Ascending aorta (tissue), 2 donors: Measurements from ENCODE around the gene RBM33. TPM values are rescaled to one million over a fixed set of nuclear protein-coding genes. Genes with fewer than 3 reads are reported as not detected.

Experiments used
- DNase-seq, 2 donors: peaks; one replicate each; pipeline ENCODE4 v3.0.0-alpha.2; 2019; ENCODE audit warnings: low spot score in 2 of 2
- H3K27ac ChIP-seq, 2 donors: fragments of 200-600 bp; sonication (generic); one replicate each; pipeline ENCODE4 v1.5.1; 2016 to 2017; ENCODE audit warnings: mild to moderate bottlenecking in 1 of 2
- H3K27me3 ChIP-seq: fragments of 200-600 bp; sonication (generic); one replicate; pipeline ENCODE4 v1.5.1; 2017
- H3K36me3 ChIP-seq, 2 donors: fragments of 200-600 bp; sonication (generic); one replicate each; pipeline ENCODE4 v1.5.1; 2016
- H3K4me1 ChIP-seq, 2 donors: fragments of 200-600 bp; sonication (generic); one replicate each; pipeline ENCODE4 v1.5.1; 2016 to 2017; ENCODE audit warnings: mild to moderate bottlenecking in 1 of 2
- H3K4me3 ChIP-seq, 2 donors: fragments of 200-600 bp; sonication (generic); one replicate each; pipeline ENCODE4 v1.5.1; 2016 to 2017; ENCODE audit warnings: mild to moderate bottlenecking in 1 of 2
- H3K9me3 ChIP-seq, 2 donors: fragments of 200-600 bp; sonication (generic); one replicate each; pipeline ENCODE4 v1.5.1; 2016
- CTCF ChIP-seq, 3 experiments: fragments of 200-600 bp in 2 of 3; fragments of 450-650 bp in 1 of 3; sonication (generic) in 2 of 3; IDR thresholded peaks; one replicate each; pipeline ENCODE4 v1.5.1; 2016 to 2019; ENCODE audit warnings: antibody characterized with exemption in 3 of 3, mild to moderate bottlenecking in 1 of 3, moderate library complexity in 1 of 3
- intact Hi-C: fragments of 100-400 bp; cut with DNase I; formaldehyde crosslinking; loops from one replicate; pipeline ENCODE4 v1.15.1; 2023
- total RNA-seq: library from RNA; depleted of rRNA; stranded (reverse); fragments of >200 nt; gene quantifications from one replicate; pipeline ENCODE4 v1.1.0, GENCODE V29; 2016

The RBM33 gene
- total RNA-seq, 1 donor from 2014 or later = 44.2 TPM

- TF ChIP-seq CTCF (IDR thresholded peaks at IDR 0.05) = no peak
- Histone ChIP-seq H3K4me1 (peaks cover 0 to 10% of the 10 kb centered on the region in 2 donors), H3K27me3 (no peaks in the 10 kb centered on the region), H3K9me3 (no peaks in the 10 kb centered on the region), H3K36me3 (no peaks in the 10 kb centered on the region), H3K27ac (no peak overlapping the region), H3K4me3 (peak overlapping the region; percentile 33 to 51)
- intact Hi-C loops = no loop called here
- no peak for DNase-seq
These were observed 159.2 kb downstream of the RBM33 start for GRCh38 chr7:155803418-155804376.

- intact Hi-C loops = no loop called here
- peaks cover 5 to 14% of the 10 kb centered on the region in 2 donors for H3K4me1 ChIP-seq
- no peak for DNase-seq
- H3K9me3 ChIP-seq = no peaks in the 10 kb centered on the region
- peaks cover 6% of the 10 kb centered on the region for H3K27me3 ChIP-seq
- no peak for TF ChIP-seq CTCF (IDR thresholded peaks at IDR 0.05)
- H3K4me3 ChIP-seq = peak overlapping the region in 1 of 2 donors; percentile 51
- H3K36me3 ChIP-seq = no peaks in the 10 kb centered on the region
- no peak overlapping the region for H3K27ac ChIP-seq
These were observed 160.0 kb downstream of the RBM33 start for GRCh38 chr7:155804431-155804831.

GRCh38 chr7:155804897-155805825 lies 160.7 kb downstream of the RBM33 start:
- Histone ChIP-seq H3K4me1 (peaks cover 6 to 15% of the 10 kb centered on the region in 2 donors), H3K27ac (no peak overlapping the region), H3K4me3 (peak overlapping the region in 1 of 2 donors; percentile 51), H3K36me3 (no peaks in the 10 kb centered on the region), H3K9me3 (no peaks in the 10 kb centered on the region), H3K27me3 (peaks cover 9% of the 10 kb centered on the region)
- DNase-seq = no peak
- TF ChIP-seq CTCF (IDR thresholded peaks at IDR 0.05) = no peak
- intact Hi-C loops = no loop called here

GRCh38 chr7:155805826-155806095 lies 161.3 kb downstream of the RBM33 start:
- Histone ChIP-seq H3K4me3 (peak overlapping the region in 1 of 2 donors; percentile 51), H3K27me3 (peaks cover 9% of the 10 kb centered on the region), H3K27ac (no peak overlapping the region), H3K4me1 (peaks cover 6 to 15% of the 10 kb centered on the region in 2 donors), H3K36me3 (no peaks in the 10 kb centered on the region), H3K9me3 (no peaks in the 10 kb centered on the region)
- intact Hi-C loops = no loop called here
- no peak for TF ChIP-seq CTCF (IDR thresholded peaks at IDR 0.05)
- no peak for DNase-seq

- DNase-seq = no peak
- H3K4me3 ChIP-seq = peak overlapping the region in 1 of 2 donors; percentile 51
- H3K9me3 ChIP-seq = no peaks in the 10 kb centered on the region
- H3K36me3 ChIP-seq = no peaks in the 10 kb centered on the region
- TF ChIP-seq CTCF (IDR thresholded peaks at IDR 0.05) = no peak
- no peak overlapping the region for H3K27ac ChIP-seq
- peaks cover 9% of the 10 kb centered on the region for H3K27me3 ChIP-seq
- intact Hi-C loops = no loop called here
- H3K4me1 ChIP-seq = peaks cover 6 to 15% of the 10 kb centered on the region in 2 donors
These were observed 161.8 kb downstream of the RBM33 start for GRCh38 chr7:155806096-155806871.
